Osteoblast (primary cell): ENCODE measurements around the gene CEL. TPM values are rescaled to one million over a fixed set of nuclear protein-coding genes. Genes with fewer than 3 reads are reported as not detected.
"Not testable (repeated sequence)": the region's sequence is repeated elsewhere in the genome, so short reads cannot be mapped to it uniquely, and the experiment has no call there.

Experiments
- DNase-seq: peaks from one replicate; pipeline ENCODE4 v3.0.0; 2011; ENCODE audit warnings: low spot score, mixed read lengths; ENCODE audit not compliant: insufficient read length; ENCODE audit errors: missing footprints
- H2AFZ ChIP-seq: 2 replicates; pipeline ENCODE4 v1.6.0; 2011; ENCODE audit warnings: mild to moderate bottlenecking, low read length
- H3K27ac ChIP-seq: 2 replicates; pipeline ENCODE4 v1.5.1; 2011; ENCODE audit warnings: mild to moderate bottlenecking, low read depth, low read length, moderate library complexity
- H3K27me3 ChIP-seq: 2 replicates; pipeline ENCODE4 v1.6.0; 2012; ENCODE audit warnings: mild to moderate bottlenecking, control low read depth, inconsistent platforms, low read length, moderate library complexity; ENCODE audit not compliant: insufficient read depth
- H3K36me3 ChIP-seq: 2 replicates; pipeline ENCODE4 v1.5.1; 2011; ENCODE audit warnings: mild to moderate bottlenecking, low read length, control low read depth, moderate library complexity; ENCODE audit not compliant: insufficient read depth
- H3K4me1 ChIP-seq: 2 replicates; pipeline ENCODE4 v1.5.1; 2011; ENCODE audit warnings: mild to moderate bottlenecking, low read length, control low read depth, moderate library complexity; ENCODE audit not compliant: insufficient read depth
- H3K4me2 ChIP-seq: 2 replicates; pipeline ENCODE4 v1.6.0; 2011; ENCODE audit warnings: mild to moderate bottlenecking, low read length; ENCODE audit not compliant: insufficient read depth
- H3K4me3 ChIP-seq: fragments of 200-600 bp; sonication (generic); 3 replicates; pipeline ENCODE4 v1.5.1; 2012; ENCODE audit warnings: mild to moderate bottlenecking, low read length, inconsistent platforms; ENCODE audit not compliant: insufficient read depth
- H3K79me2 ChIP-seq: 2 replicates; pipeline ENCODE4 v1.6.0; 2012; ENCODE audit warnings: mild to moderate bottlenecking, low read length, control low read depth, inconsistent platforms; ENCODE audit not compliant: insufficient read depth
- H3K9me3 ChIP-seq: 2 replicates; pipeline ENCODE4 v1.5.1; 2011; ENCODE audit warnings: low read depth, low read length, control low read depth
- H4K20me1 ChIP-seq: 2 replicates; pipeline ENCODE4 v1.6.0; 2012; ENCODE audit warnings: mild to moderate bottlenecking, low read length, control low read depth; ENCODE audit not compliant: insufficient read depth
- total RNA-seq: library from RNA; depleted of rRNA; stranded (reverse); fragments of >200 nt; gene quantifications from 2 replicates; pipeline ENCODE4 v1.2.3, GENCODE V29; 2012
- TF ChIP-seq, protein P1 (sequence below): IDR thresholded peaks from 2 replicates; pipeline ENCODE4 v1.5.1; 2011; ENCODE audit warnings: mild to moderate bottlenecking, low read depth, low read length, moderate library complexity; ENCODE audit errors: extremely low read depth

The CEL gene
- total RNA-seq, 1 donor: not detected

DNA sequence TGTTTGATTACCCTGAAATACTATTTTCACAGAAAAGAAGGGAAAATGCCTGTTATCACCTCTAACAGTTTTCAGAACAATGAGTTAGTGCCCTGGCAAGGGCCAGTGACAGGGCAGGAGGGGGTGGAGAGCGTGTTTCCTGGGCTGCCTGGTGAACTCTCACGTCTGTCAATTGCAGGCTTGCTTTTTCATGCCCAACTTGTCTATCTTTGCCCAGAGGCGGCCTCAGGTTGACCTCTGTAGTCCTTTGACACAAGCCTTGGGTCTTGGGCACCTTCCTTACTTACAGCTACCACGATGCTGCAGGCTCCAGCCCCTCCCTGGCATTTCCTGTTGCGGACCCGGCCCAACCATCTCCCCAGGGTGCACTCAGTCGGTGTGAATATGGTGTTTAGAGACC, 2.2 kb upstream of the CEL start:
- H3K4me1 ChIP-seq: peaks cover 8% of the 10 kb centered on the region
- H3K36me3 ChIP-seq: peaks cover 25% of the 10 kb centered on the region
- H3K79me2 ChIP-seq: no peaks in the 10 kb centered on the region
- H3K27ac ChIP-seq: no peak overlapping the region
- H3K4me2 ChIP-seq: no peak overlapping the region
- no peak overlapping the region for H3K4me3 ChIP-seq
- no peak overlapping the region for H2AFZ ChIP-seq
- TF ChIP-seq, protein P1, sequence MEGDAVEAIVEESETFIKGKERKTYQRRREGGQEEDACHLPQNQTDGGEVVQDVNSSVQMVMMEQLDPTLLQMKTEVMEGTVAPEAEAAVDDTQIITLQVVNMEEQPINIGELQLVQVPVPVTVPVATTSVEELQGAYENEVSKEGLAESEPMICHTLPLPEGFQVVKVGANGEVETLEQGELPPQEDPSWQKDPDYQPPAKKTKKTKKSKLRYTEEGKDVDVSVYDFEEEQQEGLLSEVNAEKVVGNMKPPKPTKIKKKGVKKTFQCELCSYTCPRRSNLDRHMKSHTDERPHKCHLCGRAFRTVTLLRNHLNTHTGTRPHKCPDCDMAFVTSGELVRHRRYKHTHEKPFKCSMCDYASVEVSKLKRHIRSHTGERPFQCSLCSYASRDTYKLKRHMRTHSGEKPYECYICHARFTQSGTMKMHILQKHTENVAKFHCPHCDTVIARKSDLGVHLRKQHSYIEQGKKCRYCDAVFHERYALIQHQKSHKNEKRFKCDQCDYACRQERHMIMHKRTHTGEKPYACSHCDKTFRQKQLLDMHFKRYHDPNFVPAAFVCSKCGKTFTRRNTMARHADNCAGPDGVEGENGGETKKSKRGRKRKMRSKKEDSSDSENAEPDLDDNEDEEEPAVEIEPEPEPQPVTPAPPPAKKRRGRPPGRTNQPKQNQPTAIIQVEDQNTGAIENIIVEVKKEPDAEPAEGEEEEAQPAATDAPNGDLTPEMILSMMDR: no peak
- H3K27me3 ChIP-seq: no peaks in the 10 kb centered on the region
- no peaks in the 10 kb centered on the region for H3K9me3 ChIP-seq
- DNase-seq: peak; percentile 74
- no peaks in the 10 kb centered on the region for H4K20me1 ChIP-seq

DNA sequence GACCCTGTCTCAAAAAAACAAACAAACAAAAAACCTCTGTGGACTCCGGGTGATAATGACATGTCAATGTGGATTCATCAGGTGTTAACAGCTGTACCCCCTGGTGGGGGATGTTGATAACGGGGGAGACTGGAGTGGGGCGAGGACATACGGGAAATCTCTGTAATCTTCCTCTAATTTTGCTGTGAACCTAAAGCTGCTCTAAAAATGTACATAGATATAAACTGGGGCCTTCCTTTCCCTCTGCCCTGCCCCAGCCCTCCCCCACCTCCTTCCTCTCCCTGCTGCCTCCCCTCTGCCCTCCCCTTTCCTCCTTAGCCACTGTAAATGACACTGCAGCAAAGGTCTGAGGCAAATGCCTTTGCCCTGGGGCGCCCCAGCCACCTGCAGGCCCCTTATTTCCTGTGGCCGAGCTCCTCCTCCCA, 1.4 kb upstream of the CEL start:
- no peaks in the 10 kb centered on the region for H3K9me3 ChIP-seq
- no peaks in the 10 kb centered on the region for H3K27me3 ChIP-seq
- no peaks in the 10 kb centered on the region for H3K79me2 ChIP-seq
- TF ChIP-seq, protein P1: no peak
- no peaks in the 10 kb centered on the region for H4K20me1 ChIP-seq
- no peak overlapping the region for H3K4me3 ChIP-seq
- peak; percentile 26 for DNase-seq
- H2AFZ ChIP-seq: no peak overlapping the region
- no peak overlapping the region for H3K27ac ChIP-seq
- H3K4me1 ChIP-seq: peaks cover under 1% of the 10 kb centered on the region
- no peak overlapping the region for H3K4me2 ChIP-seq
- peaks cover 17% of the 10 kb centered on the region for H3K36me3 ChIP-seq

DNA sequence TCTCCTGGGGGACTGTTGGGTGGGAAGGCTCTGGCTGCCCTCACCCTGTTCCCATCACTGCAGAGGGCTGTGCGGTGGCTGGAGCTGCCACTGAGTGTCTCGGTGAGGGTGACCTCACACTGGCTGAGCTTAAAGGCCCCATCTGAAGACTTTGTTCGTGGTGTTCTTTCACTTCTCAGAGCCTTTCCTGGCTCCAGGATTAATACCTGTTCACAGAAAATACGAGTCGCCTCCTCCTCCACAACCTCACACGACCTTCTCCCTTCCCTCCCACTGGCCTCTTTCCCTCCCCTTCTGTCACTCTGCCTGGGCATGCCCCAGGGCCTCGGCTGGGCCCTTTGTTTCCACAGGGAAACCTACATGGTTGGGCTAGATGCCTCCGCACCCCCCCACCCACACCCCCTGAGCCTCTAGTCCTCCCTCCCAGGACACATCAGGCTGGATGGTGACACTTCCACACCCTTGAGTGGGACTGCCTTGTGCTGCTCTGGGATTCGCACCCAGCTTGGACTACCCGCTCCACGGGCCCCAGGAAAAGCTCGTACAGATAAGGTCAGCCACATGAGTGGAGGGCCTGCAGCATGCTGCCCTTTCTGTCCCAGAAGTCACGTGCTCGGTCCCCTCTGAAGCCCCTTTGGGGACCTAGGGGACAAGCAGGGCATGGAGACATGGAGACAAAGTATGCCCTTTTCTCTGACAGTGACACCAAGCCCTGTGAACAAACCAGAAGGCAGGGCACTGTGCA, 590 bp upstream of the CEL start:
- peaks cover 12% of the 10 kb centered on the region for H3K36me3 ChIP-seq
- H2AFZ ChIP-seq, H3K9me3 ChIP-seq, H3K79me2 ChIP-seq, H3K4me1 ChIP-seq, H3K4me3 ChIP-seq, H3K27ac ChIP-seq, H3K4me2 ChIP-seq, H3K27me3 ChIP-seq, H4K20me1 ChIP-seq: not testable (repeated sequence)
- DNase-seq: peak; percentile 63

DNA sequence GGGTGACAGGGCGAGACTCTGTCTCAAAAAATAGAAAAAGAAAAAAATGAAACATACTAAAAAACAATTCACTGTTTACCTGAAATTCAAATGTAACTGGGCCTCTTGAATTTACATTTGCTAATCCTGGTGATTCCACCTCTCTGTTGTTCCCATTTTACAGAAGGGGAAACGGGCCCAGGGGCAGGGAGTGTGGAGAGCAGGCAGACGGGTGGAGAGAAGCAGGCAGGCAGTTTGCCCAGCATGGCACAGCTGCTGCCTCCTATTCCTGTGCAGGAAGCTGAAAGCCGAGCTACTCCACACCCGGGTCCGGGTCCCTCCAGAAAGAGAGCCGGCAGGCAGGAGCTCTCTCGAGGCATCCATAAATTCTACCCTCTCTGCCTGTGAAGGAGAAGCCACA, 788 bp downstream of the CEL start:
- not testable (repeated sequence) for H2AFZ ChIP-seq, H3K9me3 ChIP-seq, H3K36me3 ChIP-seq, DNase-seq, H3K27me3 ChIP-seq, H3K4me2 ChIP-seq, H3K4me3 ChIP-seq, H3K79me2 ChIP-seq, H3K4me1 ChIP-seq, H4K20me1 ChIP-seq, H3K27ac ChIP-seq

DNA sequence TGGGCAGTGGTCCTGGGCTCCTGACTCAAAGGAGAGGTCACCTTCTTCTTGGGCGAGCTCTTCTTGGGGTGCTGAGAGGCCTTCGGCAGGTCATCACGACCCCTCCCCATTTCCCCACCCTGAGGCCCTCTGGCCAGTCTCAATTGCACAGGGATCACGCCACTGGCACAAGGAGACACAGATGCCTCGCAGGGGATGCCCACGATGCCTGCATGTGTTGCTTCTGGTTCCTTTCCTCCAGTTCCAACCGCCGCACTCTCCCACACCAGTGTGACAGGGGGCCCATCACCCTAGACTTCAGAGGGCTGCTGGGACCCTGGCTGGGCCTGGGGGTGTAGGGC, 1.3 kb downstream of the CEL start:
- Histone ChIP-seq H3K27me3 (no peaks in the 10 kb centered on the region), H3K4me1 (no peaks in the 10 kb centered on the region), H3K4me3 (no peak overlapping the region), H3K79me2 (no peaks in the 10 kb centered on the region), H3K9me3 (no peaks in the 10 kb centered on the region), H2AFZ (no peak overlapping the region), H3K27ac (no peak overlapping the region), H3K4me2 (no peak overlapping the region), H4K20me1 (no peaks in the 10 kb centered on the region), H3K36me3 (peaks cover under 1% of the 10 kb centered on the region)
- DNase-seq: no peak
- TF ChIP-seq, protein P1: no peak
